ENCODE data around the gene LAMA5.

The LAMA5 gene

DNA sequence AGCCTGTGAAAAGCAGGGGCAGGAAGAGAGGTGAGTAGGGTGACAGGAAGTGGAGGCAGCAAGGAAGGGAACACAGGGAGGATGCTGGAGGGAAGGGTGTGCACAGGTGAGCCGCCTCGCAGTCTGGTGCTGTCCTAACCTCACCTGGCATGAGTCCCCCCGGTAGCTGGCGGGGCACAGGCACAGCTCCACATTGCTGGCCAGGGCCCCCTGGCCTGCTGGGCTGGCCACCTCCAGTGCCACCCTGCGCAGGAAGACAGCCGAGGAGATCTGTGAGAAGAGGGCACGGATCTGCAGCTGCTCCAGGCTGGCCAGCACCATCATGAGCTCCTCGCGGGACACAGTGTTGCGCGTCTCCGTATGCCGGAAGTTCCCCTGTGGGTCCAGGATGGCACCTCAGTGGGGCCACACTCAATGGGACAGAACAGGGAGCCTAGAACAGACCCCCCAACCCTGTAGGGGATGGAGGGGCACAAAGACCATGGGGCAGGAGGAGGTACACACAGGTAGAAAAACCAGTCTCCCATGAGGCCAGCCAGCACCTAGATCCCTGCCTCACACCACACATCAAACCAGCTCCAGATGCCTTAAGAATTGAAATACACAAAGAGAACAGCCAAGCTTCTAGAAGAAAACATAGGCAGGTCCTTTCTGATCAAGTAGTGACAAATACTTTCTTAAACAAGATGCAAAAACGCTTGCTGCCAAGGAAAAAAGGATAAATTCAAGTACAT is 41.8 kb downstream of the LAMA5 start:
- DNase-seq, result no peak

DNA sequence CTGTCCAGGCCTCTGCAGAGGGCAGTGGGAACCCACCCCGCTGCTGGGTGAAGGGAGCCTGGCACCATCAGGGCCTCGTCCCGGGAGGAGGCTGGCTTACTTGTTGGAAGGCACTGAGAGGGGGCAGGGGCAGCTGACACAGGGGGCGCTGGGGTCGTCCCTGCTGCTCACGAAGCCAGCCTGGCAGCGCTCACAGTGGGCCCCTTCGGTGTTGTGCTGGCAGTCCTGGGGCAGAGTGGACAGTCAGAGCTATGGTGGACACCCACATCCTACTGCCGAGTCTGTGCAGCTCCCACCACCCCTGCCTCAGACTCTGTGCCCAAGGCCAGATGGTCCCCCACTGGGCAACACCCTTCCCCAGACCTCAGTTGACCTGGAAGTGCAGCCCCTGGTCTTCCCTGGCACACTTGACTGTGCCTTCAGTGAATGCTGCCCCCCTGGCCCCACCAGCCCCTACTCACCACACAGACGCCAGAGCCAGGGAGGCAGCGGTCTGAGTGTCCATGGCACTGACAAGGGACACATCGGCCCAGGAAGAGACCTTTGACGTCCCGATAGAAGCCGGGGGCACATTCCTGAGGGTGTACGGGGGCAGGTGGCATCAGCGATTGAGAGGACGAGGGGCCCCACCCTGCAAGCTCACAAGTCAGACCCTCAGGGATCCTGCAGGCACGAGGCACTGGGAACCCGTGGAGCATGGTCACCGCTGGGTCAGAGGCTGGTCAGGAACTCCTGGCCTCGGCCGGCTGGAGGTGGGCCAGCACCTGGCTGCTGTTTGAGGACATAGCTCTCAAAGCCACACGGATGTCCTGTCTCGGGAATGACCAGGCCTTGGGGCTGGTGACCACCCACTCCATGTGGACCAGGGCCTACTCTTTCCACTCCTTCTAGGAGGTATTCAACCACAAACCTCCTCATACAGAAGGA is 42.9 kb downstream of the LAMA5 start:
- DNase-seq, result no peak

DNA sequence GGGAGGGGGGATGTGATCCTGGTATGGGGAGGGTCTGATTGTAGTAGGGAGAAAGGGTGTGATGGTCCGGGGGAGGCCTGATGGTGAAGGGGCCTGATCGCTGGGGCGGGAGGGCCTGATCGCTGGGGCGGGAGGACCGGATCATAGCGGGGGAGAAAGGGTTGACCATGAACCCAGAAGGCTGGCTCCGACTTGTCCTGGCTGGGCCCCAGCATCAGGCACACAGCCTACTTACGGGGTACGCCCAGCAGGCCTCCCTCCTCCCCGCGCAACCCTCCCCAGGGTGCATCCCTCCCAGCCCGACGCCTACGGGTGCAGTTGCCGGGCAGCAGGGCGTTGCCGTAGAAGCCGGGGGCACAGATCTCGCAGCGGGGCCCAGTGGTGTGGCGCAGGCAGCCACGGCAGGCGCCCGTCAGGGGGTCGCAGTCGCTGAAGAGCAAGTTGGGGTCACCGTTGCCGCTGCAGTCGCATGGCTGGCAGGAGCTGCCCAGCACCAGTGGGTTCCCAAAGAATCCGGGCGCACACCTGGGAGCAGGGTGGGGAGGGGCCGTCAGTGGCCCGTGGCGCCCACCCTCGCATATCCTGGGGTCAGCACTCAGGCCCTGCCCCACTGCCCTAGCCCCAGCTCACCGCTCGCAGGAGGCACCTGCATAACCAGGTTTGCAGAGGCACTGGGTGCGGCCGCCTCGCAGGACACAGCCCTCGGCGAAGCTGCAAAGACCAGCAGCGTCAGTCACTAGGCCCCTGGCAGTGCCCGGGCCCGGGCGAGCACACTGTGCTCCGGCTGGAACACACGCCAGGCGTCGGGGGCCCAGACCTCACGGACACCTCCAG is 43.7 kb downstream of the LAMA5 start:
- DNase-seq, result no peak

DNA sequence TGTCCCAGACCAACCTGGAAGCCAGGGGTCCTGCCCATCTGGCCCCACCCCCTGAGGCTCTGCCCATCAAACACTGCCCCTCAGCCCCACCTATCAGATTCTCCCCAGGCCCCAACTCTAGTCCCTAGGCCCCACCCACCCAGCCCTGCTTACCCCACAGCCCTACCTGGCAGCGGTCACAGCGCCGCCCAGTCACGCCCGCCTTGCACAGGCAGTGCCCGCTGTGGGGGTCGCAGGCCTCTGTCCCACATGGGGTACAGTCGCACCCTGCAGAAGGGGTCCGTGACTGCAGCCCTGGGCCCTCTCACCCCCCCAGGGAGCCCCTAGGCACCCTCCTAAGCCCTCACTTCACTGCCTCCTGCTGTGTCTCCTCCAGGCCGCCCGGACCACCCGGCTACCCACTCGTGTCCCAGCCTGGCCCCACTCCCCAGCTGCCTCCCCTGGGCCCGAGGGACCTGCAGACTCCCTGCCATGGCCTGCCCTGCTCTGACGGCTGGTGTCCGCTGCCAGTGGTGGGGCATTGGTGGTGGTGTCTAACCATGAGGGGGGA is 44.5 kb downstream of the LAMA5 start:
- no peak for DNase-seq

DNA sequence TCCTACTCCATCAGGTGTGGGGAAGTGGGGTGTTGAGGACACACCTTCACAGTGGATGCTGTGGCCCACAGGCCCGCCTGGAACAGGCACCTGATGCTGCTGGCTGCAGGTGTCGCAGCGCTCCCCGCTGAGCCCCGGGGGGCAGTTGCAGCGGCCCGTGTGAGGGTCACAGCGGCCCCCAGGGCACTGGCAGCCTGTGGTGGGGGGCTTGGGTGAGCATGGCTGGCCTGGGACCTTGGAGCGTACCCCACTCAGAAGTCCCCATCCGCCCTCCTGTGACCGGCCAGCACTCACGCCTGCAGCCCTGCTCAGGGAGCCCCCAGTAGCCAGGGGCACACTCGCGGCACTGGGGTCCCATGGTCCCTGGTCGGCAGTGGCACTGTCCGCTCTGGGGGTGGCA is 45.1 kb downstream of the LAMA5 start:
- no peak for DNase-seq

DNA sequence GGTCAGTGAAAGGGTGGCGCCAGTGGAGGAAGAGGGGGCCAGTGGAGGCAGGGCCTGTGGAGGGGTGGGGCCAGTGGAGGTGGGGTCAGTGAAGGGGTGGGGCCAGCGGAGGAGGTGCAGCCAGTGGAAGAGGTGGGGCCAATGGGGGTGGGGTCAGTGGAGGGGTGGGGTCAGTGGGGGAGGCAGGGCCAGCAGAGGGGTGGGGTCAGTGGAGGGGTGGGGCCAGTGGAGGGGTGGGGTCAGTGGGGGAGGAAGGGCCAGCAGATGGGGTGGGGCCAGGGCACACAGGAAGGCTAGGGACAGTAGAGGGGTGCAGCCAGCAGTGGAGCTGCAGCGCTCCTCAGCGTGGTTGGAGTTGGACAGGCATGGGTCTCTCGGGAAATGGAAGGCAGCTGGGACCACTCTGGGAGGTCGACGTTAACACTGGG is 45.6 kb downstream of the LAMA5 start:
- no peak for DNase-seq

DNA sequence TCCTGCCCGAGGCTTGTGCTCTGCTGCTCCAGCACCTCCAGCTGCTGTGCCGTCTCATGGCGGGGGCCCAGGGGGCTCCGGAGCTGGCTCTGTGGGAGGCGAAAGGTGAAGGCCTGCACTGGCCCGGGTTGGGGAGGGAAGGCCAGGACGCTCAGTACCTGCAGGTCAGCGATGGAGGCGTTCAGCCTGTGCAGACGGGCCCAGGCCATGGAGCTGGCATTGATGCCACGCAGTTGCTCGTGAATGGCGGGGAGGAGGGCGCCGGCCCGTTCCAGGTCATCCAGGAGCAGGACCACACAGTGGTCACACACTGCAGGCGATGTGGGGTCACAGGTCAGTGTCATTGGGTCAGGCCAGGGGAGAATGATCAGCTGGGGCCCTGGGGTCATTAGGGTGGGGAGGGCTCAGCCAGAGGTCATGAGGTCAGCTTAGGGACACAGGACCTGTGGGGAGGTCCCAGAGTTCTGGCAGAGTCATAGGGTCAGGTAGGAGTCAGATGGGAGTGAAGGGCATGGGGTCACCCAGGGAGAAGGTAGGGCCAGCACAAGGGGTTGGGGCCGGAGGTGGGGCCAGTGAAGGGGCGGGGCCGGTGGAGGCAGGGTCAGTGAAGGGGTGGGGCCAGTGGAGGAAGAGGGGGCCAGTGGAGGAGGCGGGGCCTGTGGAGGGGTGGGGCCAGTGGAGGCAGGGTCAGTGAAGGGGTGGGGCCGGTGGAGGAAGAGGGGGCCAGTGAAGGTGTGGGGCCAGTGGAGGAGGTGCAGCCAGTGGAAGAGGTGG is 46.3 kb downstream of the LAMA5 start:
- no peak for DNase-seq

DNA sequence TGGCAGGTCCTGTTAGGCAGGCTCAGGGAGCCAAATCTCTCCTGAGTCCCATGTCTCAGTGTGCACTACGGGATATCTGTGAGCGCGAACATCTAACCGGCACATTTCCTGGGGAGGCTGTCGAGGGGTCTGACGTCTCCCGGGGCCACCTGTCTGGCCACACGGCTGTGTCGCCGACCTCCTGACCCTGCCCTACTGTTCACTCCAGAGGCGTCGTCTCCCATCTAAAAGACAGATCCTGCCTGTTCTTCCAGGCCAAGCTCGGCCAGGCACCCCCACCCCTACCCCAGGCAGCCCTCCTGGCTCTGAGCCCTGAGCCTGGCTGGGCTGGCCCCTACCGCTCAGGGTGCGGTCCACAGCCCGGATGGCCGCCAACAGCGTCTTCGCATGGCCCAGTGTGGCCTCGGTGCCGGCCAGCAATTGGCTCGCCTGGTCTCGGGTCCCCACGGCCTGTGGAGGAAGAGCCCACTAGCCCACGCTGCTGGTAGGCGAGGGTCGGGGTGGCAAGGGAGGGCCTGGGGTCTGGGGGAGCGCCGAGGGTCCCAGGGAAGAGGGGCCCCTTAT is 47.7 kb downstream of the LAMA5 start:
- no peak for DNase-seq

DNA sequence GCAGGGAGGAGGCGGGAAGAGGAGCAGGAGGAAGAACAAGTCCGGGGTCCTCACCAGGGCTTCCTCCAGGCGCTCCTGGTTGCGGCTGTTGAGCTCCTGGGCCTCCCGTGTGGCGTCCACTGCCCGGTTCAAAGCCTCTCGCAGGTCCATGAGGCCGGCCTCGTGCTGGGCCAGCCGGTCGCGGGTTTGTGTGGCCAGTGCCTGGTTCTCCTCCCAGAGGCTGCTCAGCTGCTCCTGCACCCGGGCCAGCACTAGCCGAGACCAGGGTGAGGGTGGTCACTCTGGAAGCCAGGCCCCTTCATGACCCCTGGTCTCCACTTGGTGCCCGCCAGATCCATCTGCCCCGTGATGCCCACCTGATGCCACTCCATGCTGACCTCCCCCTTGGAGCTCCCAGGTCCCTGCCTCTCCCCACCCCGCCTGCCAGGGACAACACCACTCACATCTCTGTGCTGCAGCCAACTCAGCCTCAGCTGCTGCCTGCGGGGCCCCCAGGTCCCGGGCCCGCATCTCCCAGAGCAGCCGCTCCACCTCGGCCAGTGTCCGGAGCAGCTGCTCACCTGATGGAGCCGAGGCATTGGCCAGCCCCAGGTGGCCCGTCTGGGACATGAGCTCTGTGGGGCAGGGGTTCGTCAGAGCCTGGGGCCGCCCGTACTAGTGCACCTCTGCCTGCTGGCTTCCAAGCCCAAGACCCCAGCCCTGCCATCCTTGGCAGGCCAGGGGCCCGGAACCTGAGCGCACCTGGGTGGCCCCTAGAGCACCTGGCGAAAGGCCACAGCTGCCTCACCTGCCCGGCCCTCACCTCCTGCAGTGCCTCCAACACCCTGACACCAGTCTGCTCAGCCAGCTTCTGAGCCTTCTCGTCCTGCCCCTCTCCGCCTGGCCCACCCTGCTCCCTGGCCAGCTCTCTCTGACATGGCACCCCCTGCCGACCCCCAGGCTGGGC is 48.4 kb downstream of the LAMA5 start:
- DNase-seq, result no peak

DNA sequence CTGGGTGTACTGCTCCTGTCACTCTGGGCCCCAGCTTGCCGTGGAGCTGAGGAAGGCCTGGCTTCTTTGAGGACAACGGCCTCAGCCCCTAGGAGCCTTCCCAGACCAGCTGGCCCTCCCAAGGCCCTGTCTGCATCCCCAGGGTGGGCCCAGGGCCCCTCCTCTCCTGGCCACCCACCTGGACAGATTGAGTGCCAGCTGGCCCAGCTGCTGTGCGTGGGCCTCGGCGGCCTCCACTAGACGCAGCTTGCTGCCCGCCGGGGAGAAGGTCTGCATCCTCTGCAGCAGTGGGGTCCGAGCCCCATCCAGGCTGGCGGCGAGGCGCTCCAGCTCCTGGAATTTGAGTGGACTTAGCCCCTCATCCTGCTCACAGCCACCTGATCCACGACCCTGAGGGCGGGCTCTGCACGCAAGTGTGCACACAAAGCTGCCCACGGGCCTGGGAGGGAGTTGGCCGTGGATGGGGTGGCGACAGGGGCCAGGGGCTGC is 49.9 kb downstream of the LAMA5 start:
- DNase-seq, result no peak

DNA sequence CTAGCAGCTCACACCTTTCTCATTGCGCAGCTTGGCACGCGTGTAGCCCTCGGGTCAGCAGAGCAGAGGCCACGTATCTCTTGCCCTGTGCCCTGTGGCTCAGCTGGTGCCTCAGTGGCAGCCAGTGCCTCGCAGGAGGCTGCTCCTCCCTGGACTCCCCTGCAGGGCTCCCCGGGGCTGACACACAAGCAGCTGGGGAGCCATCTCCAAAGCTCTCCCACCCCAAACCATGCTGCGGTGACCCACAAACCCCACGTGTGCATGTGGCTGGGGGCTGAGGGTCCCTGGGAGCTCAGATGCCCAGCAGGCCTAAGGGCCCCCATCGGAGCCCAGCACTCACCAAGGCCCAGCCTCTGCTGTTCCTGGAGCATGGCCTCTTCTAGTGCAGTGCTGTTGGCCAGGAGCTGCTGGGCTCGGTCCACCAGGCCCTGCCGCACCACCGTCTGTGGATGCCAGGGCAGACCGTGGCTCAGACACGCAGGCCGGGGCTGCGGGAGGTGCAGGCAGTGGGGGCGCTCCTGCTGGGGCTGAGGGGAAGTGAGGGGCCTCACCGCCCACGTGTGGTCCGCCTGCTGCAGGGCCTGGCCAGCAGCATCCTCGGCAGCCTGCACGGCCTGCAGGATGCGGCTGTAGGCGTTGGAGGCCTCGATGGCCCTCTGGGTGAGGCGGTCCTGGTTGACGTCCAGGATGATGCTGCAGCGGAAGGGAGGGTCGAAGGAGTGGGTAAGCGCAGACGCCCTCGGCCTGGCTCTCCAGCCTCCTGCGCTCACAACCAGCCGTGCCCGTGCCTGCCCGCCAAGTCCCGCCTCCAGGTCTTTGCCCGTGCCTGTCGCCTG is 50.6 kb downstream of the LAMA5 start:
- no peak for DNase-seq

DNA sequence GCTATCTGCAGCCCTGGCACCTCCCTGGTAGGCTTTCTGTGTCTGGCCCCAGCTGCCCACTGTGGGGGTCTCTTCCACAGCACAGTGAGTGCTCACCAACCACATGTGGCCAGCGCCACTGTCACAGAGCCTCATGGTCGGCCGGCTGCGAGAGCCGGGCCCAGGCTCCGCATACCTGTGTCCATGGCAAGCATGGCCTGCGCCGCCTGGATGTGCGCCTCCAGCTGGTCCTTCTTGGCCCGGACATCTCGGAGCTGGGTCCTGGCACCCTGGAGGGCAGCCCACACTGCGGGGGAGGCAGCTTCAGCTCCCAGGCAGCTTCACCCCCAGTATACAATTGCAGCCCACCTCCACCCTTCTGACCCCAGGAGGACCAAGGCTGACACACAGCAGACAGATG is 51.3 kb downstream of the LAMA5 start:
- DNase-seq, result no peak

DNA sequence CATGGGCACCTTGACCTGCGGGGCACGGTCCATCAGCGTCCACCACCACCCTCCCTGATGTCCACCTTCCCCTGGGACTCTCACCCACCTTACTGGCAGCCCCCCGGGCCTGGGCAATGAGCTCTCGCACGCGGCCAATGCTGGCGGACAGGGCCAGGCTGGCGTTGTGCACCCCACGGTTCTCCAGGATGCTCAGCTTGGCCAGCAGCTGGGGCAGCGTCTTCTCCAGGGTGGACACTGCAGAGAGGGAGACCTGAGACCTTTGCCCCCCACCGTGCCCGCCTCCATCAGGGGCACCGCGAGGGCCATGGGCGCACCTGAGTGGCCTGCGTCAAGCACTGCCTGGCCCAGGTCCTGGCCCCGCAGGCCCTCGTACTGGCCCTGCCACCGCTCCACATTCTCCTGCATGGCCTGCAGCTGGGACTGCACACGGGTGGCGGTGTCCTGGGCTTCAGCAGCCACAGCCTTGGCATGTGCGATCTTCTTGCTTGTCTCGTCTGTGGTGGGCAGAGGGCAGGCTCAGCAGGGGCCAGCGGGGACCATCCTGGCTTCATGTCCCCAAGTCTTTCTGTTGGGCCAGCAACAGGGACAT is 52.3 kb downstream of the LAMA5 start:
- no peak for DNase-seq

DNA sequence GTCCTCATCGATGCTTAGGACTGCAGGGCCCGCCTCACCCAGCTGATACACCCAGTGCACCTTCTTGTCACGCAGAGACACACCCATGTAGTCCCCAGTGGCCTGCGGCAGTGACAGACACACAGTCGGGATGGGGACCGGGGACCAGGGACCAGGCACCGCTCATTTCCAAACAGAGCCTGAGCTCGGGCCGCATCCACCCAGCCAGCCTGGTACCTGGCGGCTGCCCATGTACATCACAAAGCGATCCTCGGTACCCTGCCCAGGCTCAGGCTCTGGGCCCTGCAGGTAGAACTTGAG is 52.8 kb downstream of the LAMA5 start:
- DNase-seq, result no peak

DNA sequence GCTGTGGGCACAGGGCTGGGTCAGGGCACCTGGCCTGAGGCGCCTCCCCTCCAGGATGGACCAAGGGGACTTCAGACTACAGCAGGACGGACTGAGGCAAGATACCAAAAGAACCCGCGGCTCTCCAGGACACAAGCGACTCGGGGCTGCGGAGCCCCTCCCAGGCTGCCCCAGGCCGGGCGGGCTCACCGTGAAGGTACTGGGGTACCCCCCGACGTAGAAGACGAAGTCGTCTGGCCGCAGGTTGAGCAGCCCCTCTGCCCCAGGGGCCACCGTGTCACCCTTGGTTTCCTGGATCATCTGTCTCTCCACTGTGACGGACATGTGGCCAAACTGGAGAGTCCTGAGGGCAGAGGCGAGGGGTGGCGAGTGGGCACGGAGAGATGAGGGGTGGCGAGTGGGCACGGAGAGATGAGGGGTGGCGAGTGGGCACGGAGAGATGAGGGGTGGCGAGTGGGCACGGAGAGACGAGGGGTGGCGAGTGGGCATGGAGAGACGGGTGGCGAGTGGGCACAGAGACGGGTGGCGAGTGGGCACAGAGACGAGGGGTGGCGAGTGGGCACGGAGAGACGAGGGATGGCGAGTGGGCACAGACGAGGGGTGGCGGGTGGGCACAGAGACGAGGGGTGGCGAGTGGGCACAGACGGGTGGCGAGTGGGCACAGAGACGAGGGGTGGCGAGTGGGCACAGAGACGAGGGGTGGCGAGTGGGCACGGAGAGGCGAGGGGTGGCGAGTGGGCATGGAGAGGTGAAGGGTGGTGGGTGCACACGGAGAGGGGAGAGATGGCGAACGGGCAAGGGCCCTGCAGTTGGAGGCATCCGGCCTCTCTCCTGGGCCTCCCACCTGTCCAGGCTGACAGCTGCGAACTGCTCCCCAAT is 53.4 kb downstream of the LAMA5 start:
- DNase-seq, result no peak

DNA sequence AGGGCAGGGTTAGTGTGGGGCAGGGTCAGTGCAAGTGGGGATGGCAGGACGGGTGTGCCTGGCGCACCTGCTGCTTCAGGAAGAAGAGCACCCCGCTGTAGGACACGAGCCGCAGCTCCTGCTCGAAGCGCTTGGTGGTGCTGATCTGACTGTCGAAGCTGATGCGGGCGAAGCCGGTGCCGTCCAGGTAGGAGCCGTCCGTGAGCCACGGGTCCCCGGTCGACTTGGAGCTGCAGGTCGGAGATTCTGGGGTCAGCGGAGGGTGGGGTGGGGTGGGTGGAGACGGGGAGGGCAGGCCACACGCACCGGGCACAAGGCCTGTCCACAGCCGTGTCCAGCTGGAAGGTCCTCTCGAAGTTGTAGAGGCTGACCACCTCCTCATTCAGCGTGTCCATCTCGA is 54.1 kb downstream of the LAMA5 start:
- no peak for DNase-seq

DNA sequence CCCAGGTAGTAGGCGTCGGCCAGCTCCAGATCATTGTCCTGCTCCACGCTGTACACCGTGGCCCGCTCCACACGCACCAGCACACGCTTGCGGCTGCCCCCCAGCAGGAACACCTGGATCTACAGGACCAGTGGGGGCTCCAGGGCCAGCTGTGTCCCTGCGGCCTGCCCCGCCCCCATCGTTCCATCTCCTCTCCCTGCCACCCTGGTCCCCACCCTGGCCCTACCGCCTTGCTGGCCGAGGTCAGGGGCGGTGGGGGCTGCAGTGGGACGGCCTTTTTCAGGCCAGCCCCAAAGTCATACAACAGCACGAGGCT is 54.5 kb downstream of the LAMA5 start:
- DNase-seq, result no peak

Data from cortex of kidney (tissue), 1 donor.